GM06990 (cell line): ENCODE measurements around the gene TTC36.

ENCODE experiments used
- DNase-seq: peaks from one replicate; pipeline ENCODE4 v3.0.0-alpha.2; 2011; ENCODE audit not compliant: insufficient read length; ENCODE audit errors: extremely low read depth
- H3K27me3 ChIP-seq: replicated peaks from 2 replicates; pipeline ENCODE4 v1.6.0; 2011; ENCODE audit warnings: low read length; ENCODE audit not compliant: control insufficient read depth, insufficient read depth
- H3K36me3 ChIP-seq: 2 replicates; pipeline ENCODE4 v1.5.1; 2011; ENCODE audit warnings: low read length; ENCODE audit not compliant: control insufficient read depth, insufficient read depth
- H3K4me3 ChIP-seq: replicated peaks from 2 replicates; pipeline ENCODE4 v1.5.1; 2011; ENCODE audit warnings: low read depth, mild to moderate bottlenecking, control low read depth, low read length
- CTCF ChIP-seq: IDR thresholded peaks from 2 replicates; pipeline ENCODE4 v1.5.1; 2011; ENCODE audit warnings: low read length, control low read depth, mild to moderate bottlenecking, inconsistent platforms; ENCODE audit not compliant: insufficient read depth, poor library complexity, severe bottlenecking

Gene TTC36

DNA sequence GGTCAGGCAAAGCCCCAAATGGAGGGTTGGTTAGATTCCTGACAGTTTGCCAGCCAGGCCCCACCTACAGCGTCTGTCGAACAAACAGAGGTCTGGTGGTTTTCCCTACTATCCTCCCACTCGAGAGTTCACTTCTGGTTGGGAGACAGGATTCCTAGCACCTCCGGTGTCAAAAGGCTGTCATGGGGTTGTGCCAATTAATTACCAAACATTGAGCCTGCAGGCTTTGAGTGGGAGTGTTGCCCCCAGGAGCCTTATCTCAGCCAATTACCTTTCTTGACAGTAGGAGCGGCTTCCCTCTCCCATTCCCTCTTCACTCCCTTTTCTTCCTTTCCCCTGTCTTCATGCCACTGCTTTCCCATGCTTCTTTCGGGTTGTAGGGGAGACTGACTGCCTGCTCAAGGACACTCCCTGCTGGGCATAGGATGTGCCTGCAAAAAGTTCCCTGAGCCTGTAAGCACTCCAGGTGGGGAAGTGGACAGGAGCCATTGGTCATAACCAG lies 4.7 kb upstream of the TTC36 start:
- peak; percentile 37 for TF ChIP-seq CTCF
- no peak for DNase-seq
- Histone ChIP-seq H3K27me3 (no peaks in the 10 kb centered on the region), H3K4me3 (no peak overlapping the region), H3K36me3 (peaks cover 20% of the 10 kb centered on the region)

GRCh38 chr11:118524356-118524755 lies 2.9 kb upstream of the TTC36 start:
- no peak overlapping the region for H3K4me3 ChIP-seq
- no peak for DNase-seq

GRCh38 chr11:118524757-118525470 lies 2.4 kb upstream of the TTC36 start:
- Histone ChIP-seq H3K4me3 (no peak overlapping the region), H3K27me3 (no peaks in the 10 kb centered on the region), H3K36me3 (peaks cover 18% of the 10 kb centered on the region)
- no peak for TF ChIP-seq CTCF
- DNase-seq = no peak

More at GRCh38 chr11:118524356-118524755, 2.9 kb upstream of the TTC36 start:
- peaks cover 20% of the 10 kb centered on the region for H3K36me3 ChIP-seq
- no peaks in the 10 kb centered on the region for H3K27me3 ChIP-seq
- TF ChIP-seq CTCF = no peak

DNA sequence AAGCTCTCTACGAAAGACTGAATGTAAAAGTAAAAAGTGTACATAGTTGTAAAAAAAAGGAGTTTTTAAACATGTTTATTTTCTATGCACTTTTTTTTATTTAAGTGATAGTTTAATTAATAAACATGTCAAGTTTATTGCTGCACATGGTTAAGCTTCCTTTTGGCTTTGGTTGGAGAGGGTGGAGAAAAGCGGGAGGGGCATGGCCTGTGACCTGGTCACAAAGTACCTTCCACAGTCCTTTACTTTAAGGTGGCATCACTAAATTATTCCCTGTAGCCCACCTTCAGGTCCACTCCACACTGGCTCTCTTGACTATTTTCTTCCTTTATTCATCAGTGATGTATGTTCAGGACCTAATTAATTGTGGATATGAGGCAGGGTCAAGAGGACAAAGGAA lies 586 bp upstream of the TTC36 start:
- no peak overlapping the region for H3K4me3 ChIP-seq
- no peak for TF ChIP-seq CTCF
- peaks cover 16% of the 10 kb centered on the region for H3K36me3 ChIP-seq
- no peaks in the 10 kb centered on the region for H3K27me3 ChIP-seq
- no peak for DNase-seq

DNA sequence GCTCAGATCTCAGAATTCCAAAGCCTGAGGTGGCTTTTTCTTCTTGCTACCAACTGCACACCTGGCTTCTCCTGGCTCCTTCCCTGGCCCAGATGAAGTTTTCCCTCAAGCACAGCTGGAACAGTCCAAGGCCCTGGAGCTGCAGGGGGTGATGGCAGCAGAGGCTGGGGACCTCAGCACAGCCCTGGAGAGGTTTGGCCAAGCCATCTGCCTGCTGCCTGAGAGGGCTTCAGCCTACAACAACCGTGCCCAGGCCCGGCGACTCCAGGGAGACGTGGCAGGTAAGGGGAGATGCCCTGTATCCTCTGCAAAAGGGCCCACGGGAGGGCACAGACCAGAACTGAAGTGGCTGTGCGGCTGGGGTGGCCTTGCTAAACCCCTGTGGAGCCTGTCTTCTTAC lies 1.2 kb downstream of the TTC36 start:
- Histone ChIP-seq H3K36me3 (peaks cover 6% of the 10 kb centered on the region), H3K27me3 (no peaks in the 10 kb centered on the region), H3K4me3 (no peak overlapping the region)
- TF ChIP-seq CTCF = no peak
- DNase-seq = no peak

- H3K4me3 ChIP-seq = no peak overlapping the region; the same call in 1 of the 2 replicates
- no peaks in the 10 kb centered on the region for H3K27me3 ChIP-seq
- peaks cover 3% of the 10 kb centered on the region for H3K36me3 ChIP-seq
- no peak for TF ChIP-seq CTCF
- DNase-seq = no peak
Measured at GRCh38 chr11:118529584-118530175, 2.4 kb downstream of the TTC36 start.
